ENCODE data around the gene FREM1. TPM values are rescaled to one million over a fixed set of nuclear protein-coding genes. Genes with fewer than 3 reads are reported as not detected.

FREM1 gene, protein sequence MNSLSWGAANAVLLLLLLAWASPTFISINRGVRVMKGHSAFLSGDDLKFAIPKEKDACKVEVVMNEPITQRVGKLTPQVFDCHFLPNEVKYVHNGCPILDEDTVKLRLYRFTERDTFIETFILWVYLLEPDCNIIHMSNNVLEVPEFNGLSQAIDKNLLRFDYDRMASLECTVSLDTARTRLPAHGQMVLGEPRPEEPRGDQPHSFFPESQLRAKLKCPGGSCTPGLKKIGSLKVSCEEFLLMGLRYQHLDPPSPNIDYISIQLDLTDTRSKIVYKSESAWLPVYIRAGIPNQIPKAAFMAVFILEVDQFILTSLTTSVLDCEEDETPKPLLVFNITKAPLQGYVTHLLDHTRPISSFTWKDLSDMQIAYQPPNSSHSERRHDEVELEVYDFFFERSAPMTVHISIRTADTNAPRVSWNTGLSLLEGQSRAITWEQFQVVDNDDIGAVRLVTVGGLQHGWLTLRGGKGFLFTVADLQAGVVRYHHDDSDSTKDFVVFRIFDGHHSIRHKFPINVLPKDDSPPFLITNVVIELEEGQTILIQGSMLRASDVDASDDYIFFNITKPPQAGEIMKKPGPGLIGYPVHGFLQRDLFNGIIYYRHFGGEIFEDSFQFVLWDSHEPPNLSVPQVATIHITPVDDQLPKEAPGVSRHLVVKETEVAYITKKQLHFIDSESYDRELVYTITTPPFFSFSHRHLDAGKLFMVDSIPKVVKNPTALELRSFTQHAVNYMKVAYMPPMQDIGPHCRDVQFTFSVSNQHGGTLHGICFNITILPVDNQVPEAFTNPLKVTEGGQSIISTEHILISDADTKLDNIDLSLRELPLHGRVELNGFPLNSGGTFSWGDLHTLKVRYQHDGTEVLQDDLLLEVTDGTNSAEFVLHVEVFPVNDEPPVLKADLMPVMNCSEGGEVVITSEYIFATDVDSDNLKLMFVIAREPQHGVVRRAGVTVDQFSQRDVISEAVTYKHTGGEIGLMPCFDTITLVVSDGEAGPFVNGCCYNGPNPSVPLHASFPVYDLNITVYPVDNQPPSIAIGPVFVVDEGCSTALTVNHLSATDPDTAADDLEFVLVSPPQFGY (N-terminal part only)
- total RNA-seq = 0.05 and 0.42 TPM in 2 replicates

DNA sequence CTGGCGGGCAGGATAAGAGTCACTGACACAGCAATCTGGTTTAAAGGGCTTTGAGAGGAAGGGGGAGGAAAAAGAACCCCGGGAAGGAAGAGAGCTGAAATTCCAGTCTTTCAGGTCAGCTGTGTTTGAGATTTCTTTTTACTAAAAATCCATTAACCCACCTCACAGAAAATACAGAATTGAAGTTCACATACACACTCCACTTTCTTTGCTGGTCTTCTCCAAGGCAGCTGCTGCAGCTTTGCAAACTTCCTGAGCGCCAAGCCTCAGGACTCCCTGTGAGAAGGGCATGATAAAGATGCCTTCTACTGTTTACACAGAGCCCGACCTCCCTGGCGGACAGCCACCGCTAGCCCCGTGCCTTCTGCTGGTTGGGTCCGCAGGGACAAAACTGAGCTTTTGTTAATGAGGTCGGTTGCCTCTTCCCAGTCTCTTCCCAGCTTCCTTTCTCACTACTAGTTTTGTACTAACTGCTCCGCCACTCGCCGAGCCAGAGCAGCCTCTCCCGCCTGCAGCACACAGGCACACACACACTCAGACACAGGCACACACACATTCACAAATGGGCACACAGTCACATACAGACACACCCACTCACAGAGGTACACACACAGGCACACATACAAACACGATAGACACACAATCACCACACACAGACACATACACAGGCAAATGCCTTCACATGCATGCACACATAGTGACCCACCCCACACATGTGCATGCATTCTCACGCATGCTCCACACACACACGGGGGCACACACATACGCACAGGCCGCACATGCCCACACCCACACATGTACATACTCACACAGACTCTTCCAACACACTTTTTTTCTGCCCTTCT lies at the start of gene FREM1:
FREM1 (minus strand) TSS at position 468 of the 845 bp plus-strand sequence. CDS start 41,451 bp downstream, outside the sequence.

DNA sequence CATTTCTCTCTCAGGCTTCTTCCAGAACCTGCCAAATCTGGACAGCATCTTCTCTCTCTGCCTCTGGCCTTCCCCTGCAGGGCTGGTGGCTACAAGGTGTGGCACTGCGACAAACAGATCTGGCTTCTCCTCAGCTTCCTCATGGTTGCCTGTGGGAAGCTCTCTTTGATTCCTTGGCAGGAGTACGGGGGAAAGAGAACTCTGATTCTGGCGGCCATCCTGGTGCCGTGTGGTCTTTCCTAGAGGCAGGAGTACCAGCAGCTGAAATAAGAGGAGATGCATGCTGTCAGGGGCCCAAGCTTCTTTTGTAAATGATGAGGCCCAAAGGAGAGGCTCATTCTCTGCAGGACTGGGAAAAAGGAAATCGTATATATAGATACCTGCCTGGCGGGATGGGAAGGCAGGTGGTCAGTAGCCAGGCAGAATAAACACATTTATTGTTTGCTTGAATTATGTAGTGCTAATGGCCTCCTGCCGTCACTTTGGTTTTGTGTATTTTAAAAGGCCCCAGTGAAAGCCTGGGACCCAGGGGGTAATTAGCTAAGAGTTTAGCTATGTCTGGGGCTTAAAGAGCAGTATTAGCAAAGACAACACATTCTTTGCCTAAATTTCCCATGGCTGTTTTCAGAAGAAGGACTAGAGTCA lies 187.7 kb downstream of the FREM1 start, which contains the start of gene CER1:
CER1 (minus strand) TSS at position 343 of the 645 bp plus-strand sequence; CDS start at position 282, 61 bp downstream.

DNA sequence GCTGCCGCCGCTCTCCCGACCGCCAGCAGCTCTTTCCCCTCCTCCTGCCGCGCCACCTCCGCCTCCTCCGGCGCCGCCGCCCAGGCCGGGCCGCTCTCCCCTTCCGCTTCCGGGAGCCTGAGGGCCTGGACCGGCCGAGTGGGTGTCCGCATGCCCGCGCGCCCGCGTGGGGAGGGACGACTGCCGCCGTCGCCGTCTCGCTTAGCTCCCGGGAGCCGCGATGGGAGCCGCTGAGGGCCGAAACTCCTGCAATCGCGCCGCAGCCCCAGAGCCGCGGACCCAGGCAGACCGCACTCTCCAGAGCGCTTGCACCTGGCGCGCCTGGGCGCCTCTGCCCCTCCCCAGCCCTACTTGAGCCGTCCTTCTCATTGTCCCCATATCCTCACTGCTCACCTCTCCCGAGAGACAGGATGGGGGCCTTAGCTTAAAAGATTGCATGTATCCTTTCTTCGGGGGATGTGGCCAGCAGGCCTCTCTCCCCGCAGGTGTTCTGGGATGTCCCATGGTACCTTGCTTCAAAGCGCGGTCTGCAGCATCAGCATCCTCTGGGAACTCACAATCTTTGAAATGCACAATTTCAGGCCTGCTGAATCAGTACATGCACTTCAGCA lies 216.9 kb downstream of the FREM1 start, which contains the start of gene ZDHHC21:
ZDHHC21 (minus strand) TSS at position 182 of the 611 bp plus-strand sequence. CDS start 19,092 bp downstream, outside the sequence.

Other genes starting within 250 kb of the FREM1 start
- 3.8 and 5.2 TPM in 2 replicates for gene ZDHHC21, start 217.0 kb downstream of the FREM1 start, total RNA-seq
- gene CER1, start 187.7 kb downstream of the FREM1 start, total RNA-seq = not detected in 2 replicates